Subcutaneous adipose tissue (tissue), 4 donors: ENCODE data around the gene SYTL1. TPM values are rescaled to one million over a fixed set of nuclear protein-coding genes. Genes with fewer than 3 reads are reported as not detected.

Experiments
- total RNA-seq, 4 donors: library from RNA; depleted of rRNA; stranded (reverse); fragments of >200 nt; gene quantifications; one replicate each; pipeline ENCODE4 v1.1.0, GENCODE V29; 2016
- TF ChIP-seq, protein P1 (sequence below): fragments of 450-650 bp; IDR thresholded peaks from one replicate; pipeline ENCODE4 v1.5.1; 2016; ENCODE audit warnings: low read depth, mild to moderate bottlenecking, control low read depth, antibody characterized with exemption, moderate library complexity

SYTL1 gene
- total RNA-seq, 4 donors from 2014 or later, result 0.94 to 1.9 (median 1.1) TPM; not detected in 1

DNA sequence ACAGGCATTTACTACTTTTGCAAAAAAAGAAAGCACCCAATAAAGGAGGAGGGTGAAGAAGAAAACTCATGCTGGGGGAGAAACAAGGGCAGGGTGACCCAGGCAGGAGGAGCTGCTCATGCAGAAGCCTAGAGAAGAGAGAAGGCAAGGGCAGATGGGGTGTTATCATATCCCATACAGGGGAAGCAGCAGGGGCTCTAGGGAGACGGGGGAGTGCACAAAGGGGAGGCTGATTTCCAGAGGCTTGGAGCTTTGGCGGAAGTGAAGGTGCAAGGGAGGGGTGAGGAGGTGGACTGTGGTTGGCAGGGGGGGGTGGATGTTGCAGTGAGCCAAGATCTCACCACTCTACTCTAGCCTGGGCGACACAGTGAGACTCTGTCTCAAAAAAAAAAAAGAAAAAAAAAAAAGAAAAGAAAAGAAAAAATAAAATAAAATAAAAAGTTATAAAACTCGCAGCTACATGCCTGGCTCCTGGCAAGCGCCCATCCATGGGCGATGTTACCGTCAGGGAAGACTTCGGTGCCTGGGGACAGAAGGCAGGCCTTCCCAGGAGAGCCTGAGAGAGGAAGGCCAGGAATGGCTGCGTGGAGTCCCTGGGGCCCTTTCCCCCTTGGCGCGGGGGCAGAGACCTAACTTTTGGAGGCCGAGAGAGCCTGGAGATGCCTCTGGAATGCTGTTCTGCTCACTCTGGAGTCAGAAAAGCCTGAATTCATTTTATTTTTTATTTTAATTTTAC, 36.1 kb downstream of the SYTL1 start:
- TF ChIP-seq, protein P1, sequence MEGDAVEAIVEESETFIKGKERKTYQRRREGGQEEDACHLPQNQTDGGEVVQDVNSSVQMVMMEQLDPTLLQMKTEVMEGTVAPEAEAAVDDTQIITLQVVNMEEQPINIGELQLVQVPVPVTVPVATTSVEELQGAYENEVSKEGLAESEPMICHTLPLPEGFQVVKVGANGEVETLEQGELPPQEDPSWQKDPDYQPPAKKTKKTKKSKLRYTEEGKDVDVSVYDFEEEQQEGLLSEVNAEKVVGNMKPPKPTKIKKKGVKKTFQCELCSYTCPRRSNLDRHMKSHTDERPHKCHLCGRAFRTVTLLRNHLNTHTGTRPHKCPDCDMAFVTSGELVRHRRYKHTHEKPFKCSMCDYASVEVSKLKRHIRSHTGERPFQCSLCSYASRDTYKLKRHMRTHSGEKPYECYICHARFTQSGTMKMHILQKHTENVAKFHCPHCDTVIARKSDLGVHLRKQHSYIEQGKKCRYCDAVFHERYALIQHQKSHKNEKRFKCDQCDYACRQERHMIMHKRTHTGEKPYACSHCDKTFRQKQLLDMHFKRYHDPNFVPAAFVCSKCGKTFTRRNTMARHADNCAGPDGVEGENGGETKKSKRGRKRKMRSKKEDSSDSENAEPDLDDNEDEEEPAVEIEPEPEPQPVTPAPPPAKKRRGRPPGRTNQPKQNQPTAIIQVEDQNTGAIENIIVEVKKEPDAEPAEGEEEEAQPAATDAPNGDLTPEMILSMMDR, result no peak

DNA sequence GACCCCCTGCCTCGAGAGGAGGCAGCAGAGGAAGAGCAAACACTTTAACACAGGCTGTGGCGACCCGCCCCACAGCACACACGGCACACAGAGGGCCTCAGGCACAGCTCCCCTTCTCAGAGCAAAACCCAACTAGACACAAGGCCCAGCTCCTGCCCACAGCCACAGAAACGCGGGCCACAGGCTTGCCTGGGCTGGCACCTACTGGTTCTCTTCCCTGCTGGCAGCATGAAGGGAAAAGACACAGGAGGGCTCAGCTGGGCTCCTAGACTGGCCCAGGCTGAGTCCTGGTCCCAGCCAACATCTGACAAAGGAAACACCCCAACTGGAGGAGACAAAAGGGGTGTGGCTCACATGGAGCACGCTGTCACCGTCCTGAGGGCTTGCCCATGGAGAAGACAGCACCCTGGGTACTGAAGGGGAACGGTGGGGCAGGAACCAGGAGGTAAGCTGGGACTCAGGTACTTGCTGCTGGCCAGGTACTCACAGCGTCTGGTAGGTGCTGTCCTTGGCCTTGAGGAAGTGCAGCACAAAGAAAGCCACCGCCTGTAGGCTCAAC, 37.8 kb downstream of the SYTL1 start:
- TF ChIP-seq, protein P1, result no peak

DNA sequence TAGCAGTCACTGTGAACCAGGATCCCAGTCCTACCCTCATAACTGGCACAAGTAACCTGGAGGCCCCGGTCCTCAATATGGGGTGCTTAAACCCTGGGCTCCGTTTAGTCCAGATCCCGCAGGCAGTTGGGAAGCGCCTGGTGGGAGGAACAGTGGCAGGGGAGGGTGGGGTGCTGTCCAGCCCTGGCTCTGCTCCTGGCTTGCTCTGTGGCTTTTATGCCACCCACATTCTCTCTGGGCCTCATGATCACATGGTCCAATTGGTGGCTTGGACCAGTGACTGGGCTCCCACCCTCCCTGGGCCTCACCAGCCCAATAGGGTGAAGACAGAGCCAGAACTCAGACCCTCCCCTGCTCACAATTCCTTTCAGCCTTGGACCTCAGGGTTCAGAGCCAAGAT, 38.4 kb downstream of the SYTL1 start:
- TF ChIP-seq, protein P1, result no peak

DNA sequence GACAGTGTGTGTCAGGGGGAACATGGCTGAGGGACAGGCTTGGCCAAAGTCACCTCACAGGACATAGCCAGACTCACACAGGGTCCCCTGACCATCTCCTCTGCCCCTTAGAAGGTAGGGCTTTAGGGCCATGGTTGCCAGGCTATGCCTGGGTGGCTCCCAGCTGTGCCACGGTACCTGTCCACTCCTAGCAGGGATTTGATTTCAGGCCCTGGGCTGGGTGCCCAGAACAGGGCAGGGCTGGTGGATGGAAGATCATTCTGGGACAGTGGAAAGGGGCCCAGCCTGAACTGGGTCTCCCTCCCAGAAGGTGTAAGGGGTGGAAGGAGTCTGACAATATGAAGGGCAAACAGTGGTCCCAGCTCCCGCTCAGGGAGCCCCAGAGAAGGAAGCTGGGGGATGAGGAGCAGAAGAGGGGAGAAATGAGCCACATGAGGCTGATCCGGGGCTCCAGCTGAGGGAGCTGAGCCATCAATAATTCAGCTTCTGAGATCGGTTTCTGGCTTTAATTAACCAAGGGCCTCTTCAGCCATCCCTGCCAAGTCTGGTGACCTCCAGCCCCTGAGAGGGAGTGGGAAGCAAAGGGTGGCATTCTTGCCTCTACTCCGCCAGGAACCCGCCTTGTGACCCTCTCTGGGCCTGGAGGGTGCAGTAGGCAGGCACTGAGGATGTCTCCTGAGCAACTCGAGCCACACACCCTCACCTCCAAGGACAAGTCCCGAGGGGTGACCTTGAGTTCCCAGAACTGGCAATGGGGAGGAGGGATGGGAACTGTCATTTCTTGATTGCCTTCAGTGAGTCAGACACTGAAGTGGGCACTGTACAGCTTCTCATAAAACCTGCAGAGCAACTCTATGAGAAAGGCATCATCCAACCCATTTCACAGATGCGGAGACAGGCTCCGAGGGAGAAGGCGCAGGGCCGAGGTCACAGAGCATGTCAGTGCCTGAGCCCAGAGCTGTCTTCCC, 39.2 kb downstream of the SYTL1 start:
- TF ChIP-seq, protein P1, result no peak

DNA sequence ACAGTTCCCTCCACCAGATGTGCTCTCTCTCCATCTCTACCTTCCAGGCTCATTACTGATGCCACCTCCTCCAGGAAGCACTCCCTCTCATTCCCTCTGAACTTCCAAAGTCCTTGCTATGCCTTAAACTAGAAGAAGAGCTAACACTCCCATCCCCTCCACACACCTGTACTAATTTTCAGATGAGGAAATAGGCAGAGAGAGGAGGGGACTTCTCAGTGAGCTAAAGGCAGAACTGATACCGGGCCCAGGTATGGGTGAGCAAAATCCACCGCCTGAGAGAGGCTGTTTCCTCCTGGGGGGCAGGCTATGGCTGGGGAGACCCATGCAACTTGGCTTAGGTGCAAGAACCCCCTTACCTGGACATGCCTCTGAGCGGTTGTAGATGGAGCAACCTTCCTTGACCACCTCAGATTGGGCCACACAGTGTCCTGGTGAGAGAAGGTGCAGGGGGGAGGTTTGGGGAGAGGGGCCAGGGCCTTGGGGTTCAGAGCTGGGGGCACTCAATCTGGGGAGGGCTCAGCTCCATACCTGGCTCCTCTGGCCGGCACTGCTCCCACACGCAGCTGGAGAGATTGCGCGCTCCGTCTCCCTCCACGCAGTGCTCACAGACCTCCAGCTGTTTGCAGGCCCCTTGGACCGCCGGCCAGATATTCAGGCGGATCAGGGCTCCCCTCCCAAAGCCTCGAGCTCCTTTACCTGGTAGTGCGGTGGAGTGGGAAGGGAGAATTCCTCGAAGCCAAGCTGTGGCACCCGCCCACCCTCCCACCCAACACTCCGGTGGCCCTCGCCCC, 40.3 kb downstream of the SYTL1 start:
- TF ChIP-seq, protein P1, result no peak

DNA sequence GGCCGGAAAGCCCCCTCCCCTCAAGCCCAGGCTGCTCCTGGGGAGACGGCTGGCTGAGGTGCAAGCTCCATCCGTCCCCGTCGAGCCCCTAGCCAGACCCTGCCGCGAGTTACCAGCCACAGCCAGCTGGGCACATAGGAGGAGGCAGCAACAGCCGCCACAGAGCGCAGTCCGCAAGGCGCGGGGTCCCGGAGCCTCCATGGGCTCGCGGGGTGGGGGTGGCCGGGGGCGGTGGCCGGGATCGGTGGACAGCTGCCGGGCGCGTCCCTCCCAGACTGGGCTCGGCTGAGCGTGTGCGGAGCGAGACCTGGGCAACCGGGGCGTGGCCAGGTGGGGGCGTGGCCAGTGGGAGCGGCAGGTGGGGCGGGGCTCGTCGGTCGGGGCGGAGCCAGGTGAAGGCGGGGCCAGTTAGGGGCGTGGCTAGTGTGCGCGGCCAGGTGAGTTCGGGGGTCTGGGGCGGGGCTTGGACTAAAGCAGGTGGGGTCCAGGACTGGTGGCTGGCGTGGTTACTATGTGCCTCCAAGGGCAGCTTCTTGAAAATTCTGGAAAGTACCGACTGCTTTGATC, 41.3 kb downstream of the SYTL1 start, which contains the start of gene CD164L2:
Gene CD164L2 (minus strand): TSS at position 295 of the 567 bp plus-strand sequence. CDS start 94 bp downstream, at position 201.
- TF ChIP-seq, protein P1, result no peak
